HCT116 (cell line): ENCODE measurements around the gene FGF8. TPM values are rescaled to one million over a fixed set of nuclear protein-coding genes. Genes with fewer than 3 reads are reported as not detected.

ENCODE experiments used
- ATAC-seq: fragments of 200-7000 bp; cut with Tn5 transposase; 2 replicates; pipeline ENCODE4 v1.9.1; 2020; ENCODE audit warnings: mild to moderate bottlenecking, moderate library complexity
- BruUV-seq: library from RNA; stranded (reverse); fragments of 400-500 nt; replicated peaks from 2 replicates; lab custom pipeline; 2021; lab: Mats Ljungman, UMichigan
- CTCF ChIA-PET: fragments of 300-600 bp; sonication (Branson Sonifier 250); formaldehyde crosslinking; loops from one replicate; lab custom pipeline; 2021; ENCODE audit warnings: antibody characterized with exemption; lab: Charles Lee
- POLR2A ChIA-PET: fragments of 300-600, 350-600 bp; sonication (Branson Sonifier 250); formaldehyde crosslinking; loops from one replicate; lab custom pipeline; 2021; ENCODE audit warnings: antibody characterized with exemption; lab: Charles Lee
- RAD21 ChIA-PET, 2 experiments: fragments of 300-600 bp; sonication (Branson Sonifier 250); formaldehyde crosslinking; loops; one replicate each; lab custom pipeline; 2023; ENCODE audit warnings: low total read pairs in 2 of 2; ENCODE audit not compliant: uncharacterized antibody in 2 of 2, unreplicated experiment in 2 of 2, low non-redundant PET in 1 of 2; lab: Charles Lee
- DNase-seq: peaks from one replicate; pipeline ENCODE4 v3.0.0-alpha.2; 2010; ENCODE audit warnings: low read depth, low spot score
- H2AFZ ChIP-seq: fragments of 200-600 bp; shearing (Covaris generic), sonication (generic); 2 replicates; pipeline ENCODE4 v1.6.1; 2017; ENCODE audit warnings: low read depth, mixed run types, mixed read lengths, antibody characterized with exemption, low read length; ENCODE audit not compliant: poor library complexity, severe bottlenecking
- H3K27ac ChIP-seq: 2 replicates; pipeline ENCODE4 v1.5.1; 2012; ENCODE audit warnings: low read depth, low read length
- H3K27me3 ChIP-seq: fragments of 200-600 bp; sonication (generic); 2 replicates; pipeline ENCODE4 v1.6.1; 2016; ENCODE audit warnings: mixed run types, low read length, mixed read lengths; ENCODE audit not compliant: insufficient read depth
- H3K36me3 ChIP-seq, 2 experiments: fragments of 200-500 bp in 1 of 2; fragments of 200-600 bp in 1 of 2; sonication (Bioruptor generic) in 1 of 2; sonication (generic) in 1 of 2; 2 replicates each; pipeline versions ENCODE4 v1.5.1 to v1.6.1; 2014 to 2016; ENCODE audit warnings: low read length in 2 of 2, inconsistent platforms in 1 of 2, mixed read lengths in 1 of 2, mixed run types in 1 of 2; ENCODE audit not compliant: insufficient read depth in 2 of 2, control insufficient read depth in 1 of 2
- H3K4me1 ChIP-seq, 2 experiments: fragments of 200-600 bp in 1 of 2; sonication (generic) in 1 of 2; 2 replicates each; pipeline versions ENCODE4 v1.5.1 to v1.6.1; 2012 to 2017; ENCODE audit warnings: low read length in 2 of 2, inconsistent platforms in 1 of 2, mild to moderate bottlenecking in 1 of 2, mixed read lengths in 1 of 2, mixed run types in 1 of 2, moderate library complexity in 1 of 2; ENCODE audit not compliant: insufficient read depth in 2 of 2, control insufficient read depth in 1 of 2
- H3K4me2 ChIP-seq: fragments of 200-600 bp; sonication (generic); 2 replicates; pipeline ENCODE4 v1.6.1; 2017; ENCODE audit warnings: mixed run types, low read length, mixed read lengths
- H3K4me3 ChIP-seq, 2 experiments: fragments of 200-600 bp in 1 of 2; sonication (generic) in 1 of 2; replicated peaks in 1 of 2; 2 replicates each; pipeline ENCODE4 v1.5.1; 2011 to 2016; ENCODE audit warnings: low read length in 2 of 2, control low read depth in 1 of 2, low read depth in 1 of 2, mild to moderate bottlenecking in 1 of 2, mixed read lengths in 1 of 2, mixed run types in 1 of 2
- H3K79me2 ChIP-seq: fragments of 200-600 bp; sonication (generic); 2 replicates; pipeline ENCODE4 v1.6.1; 2017; ENCODE audit warnings: mild to moderate bottlenecking, mixed run types, low read length, moderate library complexity, mixed read lengths; ENCODE audit not compliant: insufficient read depth
- H3K9ac ChIP-seq: fragments of 200-600 bp; sonication (generic); 2 replicates; pipeline ENCODE4 v1.6.1; 2016; ENCODE audit warnings: low read length, mixed read lengths
- H3K9me2 ChIP-seq: fragments of 200-600 bp; sonication (generic), shearing (Covaris generic); 2 replicates; pipeline ENCODE4 v1.6.1; 2017; ENCODE audit warnings: mixed run types, mild to moderate bottlenecking, moderate library complexity; ENCODE audit not compliant: insufficient read depth
- H3K9me3 ChIP-seq, 2 experiments: fragments of 200-500 bp in 1 of 2; fragments of 200-600 bp in 1 of 2; sonication (Bioruptor generic) in 1 of 2; sonication (generic) in 1 of 2; 2 replicates each; pipeline ENCODE4 v1.6.1; 2014 to 2017; ENCODE audit warnings: low read length in 2 of 2, mixed read lengths in 2 of 2, inconsistent platforms in 1 of 2, low read depth in 1 of 2, mild to moderate bottlenecking in 1 of 2, mixed run types in 1 of 2, moderate library complexity in 1 of 2; ENCODE audit not compliant: control insufficient read depth in 1 of 2, insufficient read depth in 1 of 2
- H4K20me1 ChIP-seq: fragments of 200-600 bp; sonication (generic), shearing (Covaris generic); 2 replicates; pipeline ENCODE4 v1.6.1; 2017; ENCODE audit warnings: mixed run types, mild to moderate bottlenecking, moderate library complexity; ENCODE audit not compliant: insufficient read depth
- CBX3 ChIP-seq: IDR thresholded peaks from 2 replicates; pipeline ENCODE4 v1.6.1; 2012; ENCODE audit warnings: low read depth
- EGR1 ChIP-seq: IDR thresholded peaks from 2 replicates; pipeline ENCODE4 v1.6.1; 2012; ENCODE audit warnings: low read depth
- EZH2 ChIP-seq: fragments of 200-600 bp; sonication (generic); IDR thresholded peaks from 2 replicates; pipeline ENCODE4 v1.6.1; 2017; ENCODE audit warnings: antibody characterized with exemption, mixed run types
- EZH2phosphoT487 ChIP-seq: fragments of 200-600 bp; IDR thresholded peaks from 2 replicates; pipeline ENCODE4 v1.6.1; 2018; ENCODE audit warnings: antibody characterized with exemption, borderline replicate concordance
- MAX ChIP-seq: IDR thresholded peaks from 2 replicates; pipeline ENCODE4 v1.6.1; 2012
- POLR2A ChIP-seq: IDR thresholded peaks from 2 replicates; pipeline ENCODE4 v1.7.0; 2011; ENCODE audit warnings: borderline replicate concordance; ENCODE audit not compliant: insufficient read depth, insufficient read length; ENCODE audit errors: extremely low read depth
- POLR2AphosphoS5 ChIP-seq: IDR thresholded peaks from 2 replicates; pipeline ENCODE4 v1.6.1; 2011; ENCODE audit warnings: mild to moderate bottlenecking, low read depth, low read length, moderate library complexity
- RAD21 ChIP-seq: IDR thresholded peaks from 2 replicates; pipeline ENCODE4 v1.6.1; 2012; ENCODE audit warnings: low read depth, mild to moderate bottlenecking
- SIN3A ChIP-seq: IDR thresholded peaks from 2 replicates; pipeline ENCODE4 v1.6.1; 2012; ENCODE audit warnings: low read depth
- SP1 ChIP-seq: IDR thresholded peaks from 2 replicates; pipeline ENCODE4 v1.6.1; 2012; ENCODE audit warnings: low read depth
- SRF ChIP-seq: IDR thresholded peaks from 2 replicates; pipeline ENCODE4 v1.6.1; 2012; ENCODE audit warnings: low read depth
- YY1 ChIP-seq: IDR thresholded peaks from 2 replicates; pipeline ENCODE4 v1.6.1; 2011; ENCODE audit warnings: low read length, low read depth, moderate library complexity, mild to moderate bottlenecking; ENCODE audit not compliant: insufficient replicate concordance; ENCODE audit errors: extremely low read depth
- ZNF274 ChIP-seq: fragments of 200-500 bp; sonication (Bioruptor generic); IDR thresholded peaks from 2 replicates; pipeline ENCODE4 v1.6.1; 2014; ENCODE audit warnings: mild to moderate bottlenecking, low read depth, low read length, inconsistent platforms
- intact Hi-C: fragments of 100-400 bp; cut with micrococcal nuclease; formaldehyde crosslinking; loops from 2 replicates; pipeline ENCODE4 v1.10.0; 2022
- total RNA-seq: library from RNA; stranded (reverse); gene quantifications from one replicate; pipeline ENCODE4 v1.2.1, GENCODE V29; 2021; ENCODE audit not compliant: unreplicated experiment
- TF ChIP-seq, protein P1 (sequence below): IDR thresholded peaks from 2 replicates; pipeline ENCODE4 v1.6.1; 2012

Gene FGF8
- total RNA-seq, 1 experiment from 2014 or later, result 2.7 TPM

- Histone ChIP-seq H3K27me3 (no peaks in the 10 kb centered on the region), H3K4me2 (no peak overlapping the region), H2AFZ (no peak overlapping the region), H3K9ac (no peak overlapping the region), H3K27ac (no peak overlapping the region), H3K9me3 (no peaks in the 10 kb centered on the region), H4K20me1 (no peaks in the 10 kb centered on the region), H3K4me3 (no peak overlapping the region), H3K4me1 (no peaks in the 10 kb centered on the region), H3K36me3 (no peaks in the 10 kb centered on the region), H3K9me2 (no peaks in the 10 kb centered on the region), H3K79me2 (no peaks in the 10 kb centered on the region)
- CTCF ChIA-PET, result no interaction called here
- intact Hi-C loops, result no loop called here
- no TSS peak for BruUV-seq
- ATAC-seq (no peak), DNase-seq (no peak)
- TF ChIP-seq POLR2A (no peak), CBX3 (no peak), EGR1 (no peak), POLR2AphosphoS5 (no peak), SRF (no peak), SIN3A (no peak), SP1 (no peak), ZNF274 (no peak), YY1 (no peak), RAD21 (no peak), EZH2 (no peak), MAX (no peak), EZH2phosphoT487 (no peak)
- TF ChIP-seq, protein P1, sequence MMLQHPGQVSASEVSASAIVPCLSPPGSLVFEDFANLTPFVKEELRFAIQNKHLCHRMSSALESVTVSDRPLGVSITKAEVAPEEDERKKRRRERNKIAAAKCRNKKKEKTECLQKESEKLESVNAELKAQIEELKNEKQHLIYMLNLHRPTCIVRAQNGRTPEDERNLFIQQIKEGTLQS, result no peak
- RAD21 ChIA-PET, result no interaction called here
- POLR2A ChIA-PET, result no interaction called here
These were observed 49.9 kb downstream of the FGF8 start for GRCh38 chr10:101726115-101726387.
